ENCODE data around the gene POLR2B. TPM values are rescaled to one million over a fixed set of nuclear protein-coding genes. Genes with fewer than 3 reads are reported as not detected.

Gene POLR2B
- total and polyA plus RNA-seq, 2 of the 8 experiments (the other 6 are each of a cell fraction or from before 2014, with no cell fraction given): 59.3 to 115 TPM

- no peak overlapping the region for H3K27ac ChIP-seq (ENCODE audit: low read depth, low read length)
- H3K36me3 ChIP-seq (ENCODE audit: control insufficient read depth in 2 of 4, insufficient read depth in 4 of 4, low read length in 3 of 4): no peaks in the 10 kb centered on the region
- H3K23ac ChIP-seq (ENCODE audit: insufficient read length): no peak overlapping the region
- no peaks in the 10 kb centered on the region for H3K27me3 ChIP-seq (replicated peaks in 1 of 4; ENCODE audit: control insufficient read depth in 3 of 4, extremely low read depth in 1 of 4, insufficient read depth in 3 of 4, low read length in 3 of 4)
- H3K4me3 ChIP-seq (ENCODE audit: extremely low read depth in 1 of 4, insufficient read depth in 2 of 4, low read depth in 3 of 4, low read length in 4 of 4): peak overlapping the region in 1 of 4 experiments; percentile 42; a peak in 1 of 8 replicates
- H3K23me2 ChIP-seq (ENCODE audit: low read depth, low read length): no peaks in the 10 kb centered on the region
- H3K9me3 ChIP-seq (ENCODE audit: insufficient read depth in 2 of 2, low read depth in 1 of 2, low read length in 1 of 2): no peaks in the 10 kb centered on the region
- H2BK20ac ChIP-seq (ENCODE audit: low read length): no peak overlapping the region
- no peaks in the 10 kb centered on the region for H3K79me2 ChIP-seq (ENCODE audit: control insufficient read depth in 1 of 2, insufficient read depth in 2 of 2, low read length in 2 of 2)
- peaks cover 0 to 2% of the 10 kb centered on the region in 2 experiments for H4K20me1 ChIP-seq (replicated peaks in 1 of 2; ENCODE audit: control insufficient read depth in 1 of 2, insufficient read depth in 2 of 2, low read length in 2 of 2)
- no peak overlapping the region for H3K18ac ChIP-seq (ENCODE audit: extremely low read depth, low read length)
- no peak overlapping the region for H3K14ac ChIP-seq (ENCODE audit: insufficient read length)
- H2AFZ ChIP-seq (ENCODE audit: low read length): 0 out of 2 replicates have a peak overlapping the region, but pooled peaks have one; percentile 55
- no peak overlapping the region for H4K91ac ChIP-seq (replicated peaks; ENCODE audit: insufficient read length, low read length)
- no peak overlapping the region for H2AK5ac ChIP-seq (ENCODE audit: low read depth, low read length)
- FAIRE-seq (peak; percentile 89), DNase-seq (ENCODE audit: low read depth in 1 of 2, low spot score in 2 of 2) (peak; percentile 23 to 93)
- peak overlapping the region in 1 of 2 experiments; percentile 25; a peak in 2 of 4 replicates for H3K4me2 ChIP-seq (ENCODE audit: insufficient read depth in 1 of 2, low read depth in 2 of 2, low read length in 2 of 2)
- 28% methylated on average over 15 of the region's 15 CpGs; no CpG with 5 or more reads in 1 of the 2 experiments for WGBS, 2 experiments (ENCODE audit: extremely low coverage in 1 of 2, insufficient coverage in 1 of 2, insufficient read length in 1 of 2, insufficient replicate concordance in 2 of 2, low coverage in 1 of 2, low lambda C conversion rate in 2 of 2, missing lambda C conversion rate in 1 of 2)
- no peak overlapping the region for H2BK5ac ChIP-seq (ENCODE audit: low read depth, low read length)
- ChIA-PET POLR2A (ENCODE audit: partially characterized antibody) (interaction anchor here (1.3 to 1.4 kb wide), 2 partner anchors 12 to 125 kb away, joined by 3 to 4 read pairs; no protein-coding TSS in a partner anchor), CTCF (ENCODE audit: partially characterized antibody) (interaction anchor here (0.6 to 5.6 kb wide), 49 partner anchors 9 to 657 kb away, joined by 3 to 87 read pairs (median 4); partner anchors contain the start of gene IGFBP7)
- no peak overlapping the region for H3K56ac ChIP-seq (replicated peaks; ENCODE audit: insufficient read length, low read depth, low read length)
- no peak overlapping the region for H2BK12ac ChIP-seq (ENCODE audit: low read depth, low read length)
- no peak overlapping the region for H2BK120ac ChIP-seq (replicated peaks; ENCODE audit: low read depth, low read length)
- no peak overlapping the region for H3K4ac ChIP-seq (replicated peaks; ENCODE audit: insufficient read length, low read depth, low read length)
- no peak overlapping the region for H4K8ac ChIP-seq (ENCODE audit: extremely low read depth, insufficient read depth, low read length)
- H3K9ac ChIP-seq (replicated peaks in 1 of 4; ENCODE audit: extremely low read depth in 1 of 4, low read depth in 3 of 4, low read length in 3 of 4): no peak overlapping the region
- H3K4me1 ChIP-seq (replicated peaks in 1 of 4; ENCODE audit: control insufficient read depth in 3 of 4, insufficient read depth in 4 of 4, low read length in 3 of 4): no peaks in the 10 kb centered on the region
- no peak overlapping the region for H2BK15ac ChIP-seq (ENCODE audit: low read length)
- H4K5ac ChIP-seq (ENCODE audit: insufficient read length, low read depth, low read length): no peak overlapping the region
- H3K79me1 ChIP-seq (ENCODE audit: low read depth, low read length): no peaks in the 10 kb centered on the region
- TF ChIP-seq ATF3 (IDR thresholded peaks at IDR 0.05; ENCODE audit: insufficient read depth, low read depth, low read length): no peak
- TF ChIP-seq EGR1 (IDR thresholded peaks at IDR 0.05; ENCODE audit: borderline replicate concordance, low read depth, low read length): no peak
- no peak for TF ChIP-seq RXRA (IDR thresholded peaks at IDR 0.05; ENCODE audit: insufficient read depth, low read depth, low read length)
- TF ChIP-seq GABPA (IDR thresholded peaks at IDR 0.05; ENCODE audit: borderline replicate concordance, insufficient read depth, low read length): no peak
- TF ChIP-seq RFX5 (IDR thresholded peaks at IDR 0.05; ENCODE audit: borderline replicate concordance, low read depth, low read length): no peak
- TF ChIP-seq NRF1 (IDR thresholded peaks at IDR 0.05; ENCODE audit: low read depth, low read length): no peak
- no peak for TF ChIP-seq CHD1 (IDR thresholded peaks at IDR 0.05; ENCODE audit: low read depth, low read length)
- TF ChIP-seq SIN3A (conservative IDR thresholded peaks at IDR 0.05 in 1 of 2, IDR thresholded peaks at IDR 0.05 in 1 of 2; ENCODE audit: low read depth in 1 of 2, low read length in 2 of 2): no peak
- 0 out of 2 replicates have a peak, but pooled peaks have one; percentile 4 for TF ChIP-seq SRF (IDR thresholded peaks at IDR 0.05; ENCODE audit: low read depth, low read length)
- no peak for TF ChIP-seq PHF8 (conservative IDR thresholded peaks at IDR 0.05; ENCODE audit: low read depth, low read length)
- no peak for TF ChIP-seq MAX (IDR thresholded peaks at IDR 0.05)
- no peak for TF ChIP-seq CREB1 (IDR thresholded peaks at IDR 0.05)
Measured at GRCh38 chr4:57037982-57038604, 59.4 kb downstream of the POLR2B start.
